ENCODE data around the gene RHOBTB3.

Gene RHOBTB3

DNA sequence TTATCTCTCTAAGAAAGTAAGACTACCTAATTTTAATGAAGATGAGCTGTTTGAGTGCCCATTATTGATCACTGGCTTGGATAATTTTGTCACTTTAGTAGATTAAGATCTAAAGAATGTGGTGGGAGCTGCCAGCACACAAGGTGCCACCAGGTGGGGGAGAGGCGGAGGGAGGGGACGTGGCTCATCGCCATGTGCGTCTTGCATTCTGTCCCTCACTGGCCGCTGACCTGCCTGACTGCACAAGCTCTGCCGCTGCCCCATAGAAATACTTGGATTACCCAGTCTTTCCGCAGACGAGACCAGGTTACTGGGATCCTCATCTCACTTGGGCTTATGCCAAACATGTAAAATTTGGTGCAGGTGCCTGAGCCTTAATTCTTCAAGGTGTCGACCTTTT, 37.6 kb downstream of the RHOBTB3 start:
- DNase-seq (ENCODE audit: low read depth): no peak

DNA sequence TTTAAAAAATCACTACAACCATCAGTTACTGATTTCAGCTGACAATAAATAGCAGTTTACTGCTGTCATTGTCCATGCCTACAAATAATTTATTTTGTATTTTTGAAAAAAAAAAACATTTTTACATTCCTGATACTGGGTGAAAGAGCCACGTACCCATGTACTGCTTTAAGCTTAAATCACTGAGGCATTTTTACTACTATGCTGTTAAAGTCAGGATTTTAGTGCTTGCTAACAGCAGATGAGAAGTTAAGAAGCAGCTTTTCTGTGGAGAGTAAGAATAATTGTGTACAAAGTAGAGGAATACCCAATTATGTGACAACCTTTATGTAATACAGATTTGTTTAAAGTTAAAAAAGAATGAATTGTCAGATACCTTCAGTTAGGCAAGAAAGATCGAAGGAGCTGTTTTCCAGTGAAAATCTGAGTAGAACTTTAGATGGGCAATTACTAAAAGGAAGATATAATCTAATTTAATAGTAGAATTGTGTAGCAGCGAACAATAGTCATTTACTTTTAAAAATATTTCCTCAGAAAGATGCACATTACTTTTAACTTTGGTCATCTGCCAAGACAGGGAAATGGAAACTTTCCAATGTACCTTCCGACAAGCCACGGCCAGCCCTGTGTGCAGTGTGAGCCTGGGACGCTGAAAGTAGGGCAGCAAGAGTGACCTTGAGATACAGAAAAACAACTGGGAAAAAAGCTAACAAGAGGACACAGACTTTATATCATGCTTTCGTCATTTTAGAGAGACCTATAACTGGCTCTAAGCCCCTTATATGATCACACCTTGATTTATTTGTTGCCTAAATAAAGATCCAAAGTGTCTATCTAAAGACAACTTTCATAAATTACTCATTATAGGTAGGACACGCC, 39.9 kb downstream of the RHOBTB3 start:
- no peak for DNase-seq (ENCODE audit: low read depth)

DNA sequence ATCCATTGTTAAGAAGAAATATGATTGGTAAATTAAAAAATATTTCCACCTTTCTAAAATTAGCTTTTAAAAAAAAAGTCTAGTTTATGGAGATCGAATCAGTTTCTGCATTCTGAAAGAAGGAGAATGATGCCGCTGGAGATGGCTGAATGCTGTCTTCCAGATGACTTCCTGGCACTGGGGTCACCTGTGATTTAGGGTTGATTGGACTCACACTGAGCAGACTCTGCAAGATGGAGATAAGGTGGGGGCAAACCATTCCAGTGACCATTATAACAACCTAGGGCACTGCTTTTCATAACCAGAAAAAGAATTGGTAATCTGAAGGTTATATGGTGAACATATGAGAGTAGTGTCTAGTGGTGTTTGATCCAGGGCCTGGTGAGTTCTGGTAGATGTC, 40.8 kb downstream of the RHOBTB3 start:
- DNase-seq (ENCODE audit: low read depth): no peak

DNA sequence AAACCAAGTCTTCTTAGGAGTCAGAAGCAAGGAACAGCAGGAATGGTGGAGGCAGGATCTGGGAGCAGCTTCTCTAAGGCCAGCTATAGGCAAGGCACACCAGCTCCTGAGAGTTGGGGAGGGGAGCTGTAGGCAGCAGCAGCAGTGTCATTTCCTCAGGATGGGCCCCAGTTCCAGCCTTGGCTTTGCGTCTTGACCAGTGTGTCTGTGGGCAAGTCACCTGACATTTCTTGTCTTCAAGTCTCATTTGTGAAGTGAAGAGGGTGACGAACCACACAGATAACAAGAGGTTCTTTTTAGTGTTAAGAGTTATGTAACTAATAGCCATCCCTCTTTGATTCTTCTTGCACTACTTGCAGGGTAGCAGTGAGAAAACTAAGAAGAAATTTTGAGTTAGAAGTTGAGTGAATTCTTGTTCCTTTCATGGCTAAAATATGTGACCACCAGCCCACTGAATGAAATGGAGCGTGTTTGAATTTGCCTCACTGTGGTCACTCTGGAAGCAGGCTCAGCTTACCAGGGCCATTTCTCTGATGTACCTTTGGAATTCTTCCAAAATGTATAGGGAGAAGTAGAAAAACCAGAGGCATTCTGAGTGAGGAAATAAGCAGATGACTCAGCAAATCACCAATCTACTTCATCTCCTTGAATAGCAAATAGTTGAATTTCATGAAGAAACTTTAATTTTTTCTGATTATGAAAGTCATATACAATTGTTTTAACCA, 42.4 kb downstream of the RHOBTB3 start:
- DNase-seq (ENCODE audit: low read depth): no peak

DNA sequence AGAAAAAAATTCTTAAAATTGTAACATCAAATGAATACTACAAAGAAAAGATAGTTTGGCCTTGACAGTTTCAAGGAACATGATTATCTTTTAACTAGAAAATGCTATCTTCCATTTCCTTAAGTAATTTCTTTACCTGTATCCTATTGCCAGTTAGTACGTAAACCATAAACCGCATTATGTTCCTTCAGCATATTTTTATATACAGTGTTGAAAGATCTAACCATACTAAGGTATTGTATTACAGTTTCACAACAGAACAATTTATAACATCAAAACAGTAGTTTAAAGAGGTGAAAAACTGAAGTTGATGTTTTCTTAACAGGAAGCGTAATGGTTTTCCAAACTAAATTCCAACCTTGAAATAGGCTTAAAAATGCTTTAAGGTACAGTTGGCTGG, 46.3 kb downstream of the RHOBTB3 start:
- DNase-seq (ENCODE audit: low read depth): no peak

DNA sequence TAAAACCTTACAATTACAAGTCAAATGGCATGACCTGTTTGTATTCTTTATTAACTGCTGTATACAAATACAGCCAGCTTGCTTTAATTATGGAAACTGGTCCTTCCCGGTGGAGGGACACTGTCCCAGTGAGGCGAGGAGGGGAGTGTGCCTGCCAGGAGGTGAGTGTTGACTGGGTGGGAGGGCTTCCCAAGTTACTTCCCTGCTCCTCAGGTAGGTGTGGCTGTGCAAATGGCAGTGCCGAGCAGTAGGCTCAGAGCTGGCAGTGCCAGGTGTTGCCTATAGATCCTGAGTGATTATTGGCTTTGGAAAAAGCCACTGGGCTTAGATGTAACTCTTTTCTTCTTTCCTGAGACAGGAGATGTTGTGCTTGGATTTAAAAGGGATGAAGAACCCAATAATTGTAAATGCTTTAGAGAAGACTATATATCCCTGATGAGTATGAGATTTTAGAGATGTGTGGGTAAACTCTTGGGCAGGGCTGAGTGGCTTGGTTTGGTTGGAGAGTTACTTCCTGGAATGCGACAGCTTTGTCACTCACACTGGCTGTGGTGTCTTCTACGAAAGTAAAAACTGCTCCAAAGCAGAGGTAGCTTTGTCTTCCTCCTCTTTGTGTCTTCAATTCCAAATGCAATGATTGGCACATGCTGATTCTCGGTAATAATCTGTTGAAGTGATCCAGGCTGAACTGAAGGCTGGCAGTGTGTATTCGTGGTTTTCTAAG, 47.7 kb downstream of the RHOBTB3 start:
- DNase-seq (ENCODE audit: low read depth): no peak

DNA sequence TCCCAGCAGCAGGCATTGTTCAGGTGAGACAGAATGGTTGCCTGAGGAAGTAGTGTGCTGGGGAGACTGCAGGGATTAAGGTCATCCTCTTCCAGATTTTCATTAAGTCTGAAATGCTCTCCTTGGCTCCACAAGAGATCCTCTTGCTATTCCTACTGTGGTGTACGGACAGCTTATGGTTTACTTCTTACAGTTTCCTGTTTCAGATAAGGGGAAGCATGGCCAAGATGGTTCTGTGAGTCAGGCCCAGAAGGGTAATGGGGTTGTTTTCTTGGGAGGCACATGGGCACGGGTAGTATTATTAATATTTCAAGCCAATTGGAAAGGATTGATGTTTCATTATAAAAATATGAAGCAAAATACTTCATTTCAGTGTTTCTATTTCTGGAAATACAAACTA, 48.5 kb downstream of the RHOBTB3 start:
- no peak for DNase-seq (ENCODE audit: low read depth)

DNA sequence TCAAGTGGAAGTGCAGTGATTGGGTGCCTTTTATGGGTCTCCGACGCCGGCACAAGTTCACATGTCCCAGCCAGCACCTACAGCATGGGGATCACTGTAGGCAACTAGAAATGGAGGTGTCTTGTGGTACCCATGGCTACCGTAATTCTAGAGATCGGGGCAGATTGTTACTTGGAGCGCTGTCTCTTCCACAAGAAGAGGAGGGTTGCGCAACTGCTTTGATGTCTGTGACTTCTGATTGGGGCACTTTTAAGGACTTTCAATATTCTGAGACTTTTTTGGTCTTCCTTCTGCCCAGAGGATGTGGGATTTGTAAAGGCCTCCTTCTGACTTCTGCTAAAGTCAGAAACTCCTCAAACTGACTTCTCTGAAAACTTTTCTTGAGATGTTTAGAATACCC, 49.5 kb downstream of the RHOBTB3 start:
- DNase-seq (ENCODE audit: low read depth): no peak

DNA sequence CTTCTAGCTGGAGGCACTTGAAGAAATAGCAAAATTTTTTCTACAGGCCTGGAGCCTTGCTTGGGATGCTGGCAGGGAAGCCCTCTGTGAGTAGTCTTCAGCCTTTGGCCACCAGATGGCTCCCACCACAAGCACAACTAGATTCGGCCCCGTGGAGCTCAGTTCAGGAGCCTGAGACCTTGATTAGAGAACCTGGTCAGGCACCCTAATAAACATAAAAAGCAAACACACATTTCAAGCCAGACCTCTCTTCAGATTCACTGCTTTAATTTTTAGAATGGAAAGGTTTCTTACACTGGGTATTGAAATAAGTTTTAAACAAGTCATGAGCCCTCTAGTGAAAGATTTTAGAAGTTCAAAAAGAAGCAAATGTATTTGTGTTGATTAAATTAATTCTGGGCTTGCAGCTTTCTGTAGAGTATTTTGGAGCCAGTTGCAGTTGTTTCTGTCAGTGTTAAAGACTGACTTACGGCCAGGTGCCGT, 50.0 kb downstream of the RHOBTB3 start:
- no peak for DNase-seq (ENCODE audit: low read depth)

DNA sequence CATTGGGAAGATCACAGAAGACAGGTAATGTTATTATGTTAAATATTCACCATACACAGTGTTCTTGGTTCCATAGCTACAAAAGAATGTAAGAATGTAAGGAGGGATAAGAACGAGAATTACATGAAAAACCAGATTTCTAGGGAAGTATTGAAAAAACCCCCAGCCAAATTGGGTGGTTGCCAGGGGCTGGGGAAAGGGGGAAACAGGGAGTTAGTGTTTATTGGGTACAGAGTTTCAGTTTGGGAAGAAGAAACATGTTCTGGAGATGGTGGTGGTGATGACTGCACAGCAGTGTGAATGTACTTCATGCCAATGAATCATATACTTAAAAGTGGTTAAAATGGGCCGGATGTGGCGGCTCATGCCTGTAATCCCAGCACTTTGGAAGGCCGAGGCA, 51.0 kb downstream of the RHOBTB3 start:
- DNase-seq (ENCODE audit: low read depth): no peak

DNA sequence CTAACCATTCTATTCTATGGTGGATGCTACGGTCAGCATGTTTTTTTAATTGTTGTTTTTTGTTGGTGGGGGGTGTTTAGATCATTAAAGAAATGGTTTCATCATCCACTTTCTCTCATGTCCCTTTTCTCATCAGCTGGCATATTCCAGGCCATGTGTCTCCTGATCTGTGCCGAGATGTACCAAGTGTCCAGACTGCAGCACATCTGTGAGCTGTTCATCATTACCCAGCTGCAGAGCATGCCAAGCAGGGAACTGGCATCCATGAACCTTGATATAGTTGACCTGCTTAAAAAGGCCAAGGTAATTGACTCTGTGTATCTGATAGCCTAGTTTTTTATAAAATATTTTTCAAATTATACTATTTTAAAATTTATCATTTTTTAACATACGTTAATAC, 52.5 kb downstream of the RHOBTB3 start:
- no peak for DNase-seq (ENCODE audit: low read depth)

DNA sequence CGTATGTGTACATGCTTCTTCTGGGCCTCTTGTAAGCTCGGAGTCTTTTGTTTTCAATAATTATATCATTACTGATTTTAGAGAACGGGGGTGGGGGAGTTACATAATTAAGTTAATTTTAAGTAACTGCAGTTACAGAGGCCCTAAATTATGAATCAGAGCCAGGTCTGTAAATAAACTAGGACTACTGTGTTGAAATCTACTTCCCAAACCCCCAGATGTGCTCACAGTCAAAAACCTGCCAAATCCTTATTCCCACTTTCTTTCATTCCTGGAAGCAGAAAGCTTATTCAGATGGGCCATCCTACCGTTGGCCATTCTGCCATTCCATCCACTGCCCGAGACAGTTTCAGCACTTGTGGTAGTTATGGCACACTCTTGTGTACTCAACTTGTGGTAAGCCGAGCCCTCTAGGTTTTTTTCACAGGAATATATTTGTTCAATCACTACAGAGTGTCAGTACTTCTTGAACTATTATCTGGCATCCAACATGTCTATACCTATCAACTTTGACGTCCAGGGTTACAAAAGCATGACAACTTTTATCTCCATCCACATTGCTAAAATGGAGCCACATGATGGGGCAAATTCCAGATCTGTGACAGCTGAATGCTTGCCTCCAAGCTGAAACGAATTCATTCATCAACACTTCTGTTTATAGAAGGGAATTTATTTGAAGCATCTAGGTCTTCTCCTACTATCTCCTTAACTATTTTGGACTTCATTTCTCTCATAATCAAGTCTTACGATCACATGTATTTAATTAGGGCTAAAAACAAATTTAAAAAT, 53.6 kb downstream of the RHOBTB3 start:
- no peak for DNase-seq (ENCODE audit: low read depth)

DNA sequence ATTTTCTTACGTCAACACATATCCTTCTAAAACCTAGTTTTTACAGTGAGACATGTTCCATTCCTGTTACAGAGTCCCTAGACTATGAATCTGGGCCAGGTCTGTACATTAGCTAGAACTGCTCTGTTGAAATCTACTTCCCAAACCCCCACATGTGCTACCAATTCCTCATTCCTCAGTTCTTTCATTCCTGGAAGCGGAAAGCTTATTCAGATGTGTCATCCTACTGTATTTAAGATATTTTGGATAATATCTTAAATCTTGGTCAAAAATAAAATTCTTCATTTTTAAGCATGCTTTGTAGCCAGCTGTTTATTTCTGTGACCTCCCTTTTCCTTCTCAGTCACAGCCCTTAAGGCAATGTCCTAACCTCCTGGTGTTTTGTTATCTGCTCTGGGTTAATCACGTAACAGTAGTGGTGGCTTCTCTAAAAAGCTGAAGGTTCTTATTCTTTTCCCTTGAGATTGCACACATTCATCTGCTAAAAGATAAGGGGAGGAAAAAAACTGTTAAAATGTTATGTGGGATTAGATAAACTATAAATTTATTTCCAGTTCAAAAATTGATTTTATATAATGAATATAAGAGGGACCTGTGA, 55.8 kb downstream of the RHOBTB3 start:
- no peak for DNase-seq (ENCODE audit: low read depth)

DNA sequence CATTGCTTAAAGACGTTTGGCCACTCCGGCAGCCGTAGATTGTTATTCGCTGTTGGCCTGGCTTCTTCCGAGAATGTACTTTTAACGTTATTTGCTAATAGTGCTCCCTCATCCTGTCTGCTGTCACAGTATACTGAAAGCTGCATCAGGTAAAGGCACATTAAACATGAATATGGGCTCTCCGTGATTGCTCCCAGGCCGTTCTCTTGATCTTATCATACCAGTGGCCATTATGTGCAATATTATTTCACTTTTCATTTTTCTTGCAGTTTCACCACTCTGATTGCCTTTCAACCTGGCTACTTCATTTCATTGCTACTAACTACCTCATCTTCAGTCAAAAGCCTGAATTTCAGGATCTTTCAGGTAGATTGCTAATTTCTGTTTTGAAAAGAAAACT, 57.4 kb downstream of the RHOBTB3 start:
- DNase-seq (ENCODE audit: low read depth): no peak

DNA sequence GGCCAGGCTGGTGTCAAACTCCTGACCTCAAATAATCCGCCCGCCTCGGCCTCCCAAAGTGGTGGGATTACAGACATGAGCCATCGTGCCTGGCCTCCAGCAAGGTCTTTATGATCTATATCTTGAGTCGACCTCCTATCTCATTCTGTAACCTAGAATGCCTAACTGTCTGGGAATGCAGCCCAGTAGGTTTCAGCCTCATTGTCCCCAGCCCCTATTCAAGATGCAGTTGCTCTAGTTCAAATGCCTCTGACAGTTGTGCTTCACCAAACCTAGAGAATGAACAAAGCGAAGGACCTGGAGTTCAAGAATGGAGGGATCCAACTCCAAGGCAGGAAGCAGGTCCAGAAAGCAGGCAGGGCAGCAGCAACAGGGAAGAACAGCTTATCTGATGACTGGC, 60.6 kb downstream of the RHOBTB3 start:
- no peak for DNase-seq (ENCODE audit: low read depth)

DNA sequence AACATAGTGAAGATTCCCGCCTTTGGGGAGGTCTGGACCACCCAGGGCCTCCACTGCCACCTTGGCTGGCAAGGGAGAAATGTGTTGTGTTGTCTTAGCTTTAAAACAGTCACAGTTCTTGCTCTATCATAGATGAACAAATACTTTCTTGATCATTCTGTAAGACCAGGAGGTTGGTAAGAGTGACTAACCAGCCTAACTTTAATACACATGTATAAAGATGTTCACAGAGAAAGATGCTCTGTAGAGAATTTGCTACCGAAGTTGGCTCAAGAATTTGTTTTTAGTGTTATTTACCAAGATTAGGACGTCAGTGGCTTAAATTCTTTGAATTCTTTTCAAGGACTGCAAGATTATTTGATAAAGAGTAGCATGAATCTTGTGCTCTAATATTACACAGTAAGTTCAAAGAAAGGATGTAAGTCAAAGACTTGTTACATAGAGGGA, 63.0 kb downstream of the RHOBTB3 start:
- no peak for DNase-seq (ENCODE audit: low read depth)

DNA sequence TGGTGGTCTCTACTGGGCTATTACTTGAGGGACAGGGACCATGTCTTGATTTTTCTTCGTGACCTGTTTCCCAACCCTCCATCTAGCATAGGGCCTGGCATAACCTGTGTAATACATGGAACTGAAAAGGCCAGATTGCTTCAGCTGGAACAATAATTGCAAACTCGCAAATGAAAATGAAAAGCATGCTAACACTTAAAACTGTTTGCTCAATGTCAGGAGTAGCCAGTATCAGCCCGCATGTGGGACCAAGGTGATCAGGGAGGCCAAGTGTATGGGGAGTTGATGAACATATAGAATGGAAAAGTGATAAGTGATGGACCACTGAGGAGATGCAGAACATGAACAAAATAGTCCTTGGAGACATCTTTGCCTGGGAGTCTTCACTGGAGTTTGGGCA, 66.2 kb downstream of the RHOBTB3 start:
- DNase-seq (ENCODE audit: low read depth): no peak

DNA sequence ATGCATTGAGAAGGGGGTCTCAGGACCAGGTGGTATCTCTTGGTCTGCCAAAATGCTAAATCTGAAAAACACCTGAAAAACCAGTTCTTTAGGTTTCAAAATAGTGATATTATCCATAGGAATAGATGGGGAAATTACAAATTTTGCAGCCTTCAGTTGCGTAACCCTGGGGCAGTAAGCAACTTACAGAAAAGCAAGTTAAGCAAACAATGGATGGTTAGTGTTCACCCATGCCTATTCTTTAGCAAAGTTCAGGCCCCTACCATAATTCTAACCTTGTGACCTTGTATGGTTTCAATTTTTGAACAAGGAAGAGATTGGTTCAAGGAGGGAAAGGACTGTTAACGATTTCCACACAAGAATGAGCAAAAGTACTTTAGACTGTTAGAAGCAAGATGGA, 66.9 kb downstream of the RHOBTB3 start:
- no peak for DNase-seq (ENCODE audit: low read depth)

DNA sequence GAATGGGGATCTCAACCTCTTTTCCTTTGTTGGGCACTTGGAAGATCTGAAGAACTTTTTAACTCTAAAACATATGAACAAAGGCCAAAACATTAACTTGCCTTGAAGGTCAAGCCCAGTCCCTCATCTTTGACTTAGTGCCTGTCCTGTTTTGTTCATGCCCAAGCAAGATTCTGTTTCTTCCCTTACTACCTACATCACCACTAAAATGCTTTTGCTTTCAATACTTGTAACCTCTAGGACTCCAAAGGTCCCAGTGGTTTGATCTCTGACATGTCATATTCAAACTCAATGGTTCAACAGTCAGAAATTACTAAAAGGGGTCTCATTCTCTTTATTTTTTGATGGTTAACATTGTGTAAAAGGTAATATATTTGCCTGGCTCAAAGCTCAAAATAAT, 67.4 kb downstream of the RHOBTB3 start:
- DNase-seq (ENCODE audit: low read depth): no peak

DNA sequence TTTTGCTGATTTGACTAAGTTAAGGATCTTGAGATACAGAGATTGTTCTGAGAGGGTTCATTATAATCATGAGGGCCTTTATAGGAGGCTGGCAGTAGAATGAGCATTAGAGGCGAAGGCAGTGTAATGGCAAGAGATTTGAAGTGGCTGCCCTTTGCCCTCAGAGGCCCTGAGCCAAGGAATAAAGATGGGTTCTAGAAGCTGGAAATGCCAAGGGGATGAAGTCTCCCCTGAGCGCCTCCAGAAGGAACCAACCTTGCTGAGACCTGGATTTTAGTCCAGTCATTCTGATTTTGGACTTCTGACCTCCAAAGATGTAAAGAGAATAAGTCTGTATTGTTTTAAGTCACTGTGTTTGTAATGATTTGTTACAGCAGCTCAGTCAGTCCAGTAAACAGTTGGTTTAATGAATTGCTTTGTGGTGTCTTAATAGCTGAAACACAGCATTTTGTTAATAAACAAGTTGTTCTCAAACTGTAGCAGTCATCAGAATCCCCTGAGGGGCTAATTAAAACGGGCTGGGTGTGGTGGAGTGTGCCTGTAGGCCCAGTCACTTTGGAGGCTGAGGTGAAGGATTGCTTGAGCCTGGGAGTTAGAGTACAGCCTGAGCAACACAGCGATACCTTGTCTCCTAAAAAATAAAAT, 68.2 kb downstream of the RHOBTB3 start:
- DNase-seq (ENCODE audit: low read depth): no peak

DNA sequence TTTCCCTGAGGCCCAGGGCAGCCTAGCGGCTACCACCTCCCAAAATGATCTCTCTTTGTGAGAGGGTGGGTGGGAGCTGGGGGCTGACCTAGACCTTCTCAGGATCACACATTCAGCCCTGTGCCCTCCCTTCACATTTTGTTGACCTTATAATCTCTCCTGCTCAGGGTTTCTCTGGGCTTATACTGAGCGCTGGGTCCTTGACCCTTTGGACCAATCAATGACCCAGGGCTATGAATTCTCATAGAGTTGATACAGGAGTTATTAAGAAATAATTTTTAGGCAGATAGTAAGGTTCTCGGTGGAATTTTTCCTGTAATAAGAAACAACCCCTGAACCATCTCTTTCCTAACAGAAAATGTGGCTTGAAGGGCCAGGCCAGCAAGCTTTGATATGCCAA, 69.4 kb downstream of the RHOBTB3 start:
- no peak for DNase-seq (ENCODE audit: low read depth)
